ENCODE data around the gene KRT1. TPM values are rescaled to one million over a fixed set of nuclear protein-coding genes. Genes with fewer than 3 reads are reported as not detected.
A peak's percentile ranks its signal among the peaks of the same experiment; 100 is the strongest.

KRT1 gene
- total RNA-seq, 4 donors from 2014 or later = not detected

GRCh38 chr12:52673713-52674432 is 6.3 kb downstream of the KRT1 start:
- DNase-seq (ENCODE audit: extremely low spot score) = no peak
- Histone ChIP-seq H3K27ac (replicated peaks in 1 of 4) (no peak overlapping the region), H3K9me3 (no peaks in the 10 kb centered on the region), H3K4me3 (no peak overlapping the region), H3K36me3 (no peaks in the 10 kb centered on the region), H3K27me3 (no peaks in the 10 kb centered on the region), H3K4me1 (peaks cover 0 to 34% (median 17%) of the 10 kb centered on the region in 4 donors)
- 65% methylated on average over 3 of the region's 3 CpGs for WGBS
- TF ChIP-seq POLR2AphosphoS5 (IDR thresholded peaks at IDR 0.05) (no peak), POLR2A (IDR thresholded peaks at IDR 0.05; ENCODE audit: low read depth) (no peak), CTCF (IDR thresholded peaks at IDR 0.05) (no peak), EP300 (IDR thresholded peaks at IDR 0.05) (no peak)
- intact Hi-C loops (cut with DNase I) = no loop called here

- H3K4me1 ChIP-seq = peaks cover 0 to 34% (median 17%) of the 10 kb centered on the region in 4 donors
- no peaks in the 10 kb centered on the region for H3K36me3 ChIP-seq
- peak overlapping the region in 1 of 4 donors; percentile 20 for H3K27ac ChIP-seq (replicated peaks in 1 of 4)
- 32% methylated on average over 5 of the region's 5 CpGs for WGBS
- no peak for DNase-seq (ENCODE audit: extremely low spot score)
- TF ChIP-seq POLR2A (IDR thresholded peaks at IDR 0.05; ENCODE audit: low read depth) (no peak), POLR2AphosphoS5 (IDR thresholded peaks at IDR 0.05) (no peak), CTCF (IDR thresholded peaks at IDR 0.05) (no peak), EP300 (IDR thresholded peaks at IDR 0.05) (no peak)
- no peaks in the 10 kb centered on the region for H3K27me3 ChIP-seq
- no peak overlapping the region for H3K4me3 ChIP-seq
- intact Hi-C loops (cut with DNase I) = no loop called here
- no peaks in the 10 kb centered on the region for H3K9me3 ChIP-seq
Measured at GRCh38 chr12:52673217-52673616, 7.0 kb downstream of the KRT1 start.

GRCh38 chr12:52672321-52672933 is 7.8 kb downstream of the KRT1 start:
- TF ChIP-seq POLR2AphosphoS5 (IDR thresholded peaks at IDR 0.05) = no peak
- no peak for TF ChIP-seq POLR2A (IDR thresholded peaks at IDR 0.05; ENCODE audit: low read depth)
- no peak for TF ChIP-seq EP300 (IDR thresholded peaks at IDR 0.05)
- TF ChIP-seq CTCF (IDR thresholded peaks at IDR 0.05) = no peak
- Histone ChIP-seq H3K27ac (replicated peaks in 1 of 4) (peak overlapping the region in 1 of 4 donors; percentile 20), H3K27me3 (peaks cover 0 to 4% (median 0%) of the 10 kb centered on the region in 4 donors), H3K36me3 (no peaks in the 10 kb centered on the region), H3K4me1 (peaks cover 0 to 34% (median 17%) of the 10 kb centered on the region in 4 donors), H3K9me3 (no peaks in the 10 kb centered on the region), H3K4me3 (no peak overlapping the region)
- DNase-seq (ENCODE audit: extremely low spot score) = no peak
- 77% methylated on average over 2 of the region's 2 CpGs for WGBS
- intact Hi-C loops (cut with DNase I) = no loop called here

- Histone ChIP-seq H3K4me3 (no peak overlapping the region), H3K27me3 (peaks cover 0 to 16% (median 0%) of the 10 kb centered on the region in 4 donors)
- no peak for TF ChIP-seq EP300 (IDR thresholded peaks at IDR 0.05)
- no peak for TF ChIP-seq POLR2A (IDR thresholded peaks at IDR 0.05; ENCODE audit: low read depth)
- TF ChIP-seq CTCF (IDR thresholded peaks at IDR 0.05) = no peak
- no peak for TF ChIP-seq POLR2AphosphoS5 (IDR thresholded peaks at IDR 0.05)
Measured at GRCh38 chr12:52670961-52671360, 9.2 kb downstream of the KRT1 start.

More at GRCh38 chr12:52670961-52671360, 9.2 kb downstream of the KRT1 start:
- intact Hi-C loops (cut with DNase I) = no loop called here
- 92% methylated on average over 3 of the region's 3 CpGs for WGBS
- H3K9me3 ChIP-seq = no peaks in the 10 kb centered on the region
- H3K36me3 ChIP-seq = no peaks in the 10 kb centered on the region
- DNase-seq (ENCODE audit: extremely low spot score) = no peak
- no peak overlapping the region for H3K27ac ChIP-seq (replicated peaks in 1 of 4)
- peaks cover 0 to 27% (median 17%) of the 10 kb centered on the region in 4 donors for H3K4me1 ChIP-seq

Measured in esophagus muscularis mucosa (tissue), 4 donors.